Measurements from ENCODE around the gene MYO9A.

MYO9A gene

GRCh38 chr15:72146221-72146620, 28.3 kb upstream of the MYO9A start:
- Histone ChIP-seq H3K4me2 (ENCODE audit: insufficient read depth, low read length) (no peak overlapping the region), H3K4me3 (ENCODE audit: low read depth in 1 of 2, low read length in 2 of 2) (no peak overlapping the region), H2AFZ (ENCODE audit: low read depth, low read length) (no peak overlapping the region), H3K9ac (ENCODE audit: low read depth, low read length) (no peak overlapping the region), H3K79me2 (ENCODE audit: insufficient read depth, low read length) (no peaks in the 10 kb centered on the region), H3K27me3 (ENCODE audit: insufficient read depth, low read length, poor library complexity) (no peaks in the 10 kb centered on the region), H3K27ac (ENCODE audit: low read length) (no peak overlapping the region), H3K9me3 (ENCODE audit: insufficient read depth, low read length, severe bottlenecking) (no peaks in the 10 kb centered on the region), H3K36me3 (ENCODE audit: insufficient read depth, low read length) (no peaks in the 10 kb centered on the region), H3K4me1 (ENCODE audit: insufficient read depth, low read length) (no peaks in the 10 kb centered on the region), H4K20me1 (ENCODE audit: insufficient read depth, low read length) (no peaks in the 10 kb centered on the region)
- no peak for TF ChIP-seq EZH2 (IDR thresholded peaks at IDR 0.05; ENCODE audit: borderline replicate concordance, low read depth, low read length, severe bottlenecking)
- no peak for ATAC-seq (ENCODE audit: insufficient read depth, low read depth)
- no peak for DNase-seq

GRCh38 chr15:72141171-72142084, 23.5 kb upstream of the MYO9A start:
- Histone ChIP-seq H4K20me1 (ENCODE audit: insufficient read depth, low read length) (no peaks in the 10 kb centered on the region), H3K27ac (ENCODE audit: low read length) (no peak overlapping the region), H3K79me2 (ENCODE audit: insufficient read depth, low read length) (no peaks in the 10 kb centered on the region), H3K9me3 (ENCODE audit: insufficient read depth, low read length, severe bottlenecking) (no peaks in the 10 kb centered on the region), H3K36me3 (ENCODE audit: insufficient read depth, low read length) (no peaks in the 10 kb centered on the region), H3K4me1 (ENCODE audit: insufficient read depth, low read length) (no peaks in the 10 kb centered on the region), H3K27me3 (ENCODE audit: insufficient read depth, low read length, poor library complexity) (no peaks in the 10 kb centered on the region), H3K4me2 (ENCODE audit: insufficient read depth, low read length) (no peak overlapping the region), H3K9ac (ENCODE audit: low read depth, low read length) (no peak overlapping the region), H3K4me3 (ENCODE audit: low read depth in 1 of 2, low read length in 2 of 2) (no peak overlapping the region), H2AFZ (ENCODE audit: low read depth, low read length) (no peak overlapping the region)
- no peak for ATAC-seq (ENCODE audit: insufficient read depth, low read depth)
- TF ChIP-seq EZH2 (IDR thresholded peaks at IDR 0.05; ENCODE audit: borderline replicate concordance, low read depth, low read length, severe bottlenecking) (no peak), CTCF (IDR thresholded peaks at IDR 0.05; ENCODE audit: borderline replicate concordance, extremely low read depth, low read length, poor library complexity, severe bottlenecking) (no peak)
- DNase-seq: no peak

- no peak overlapping the region for H3K4me2 ChIP-seq (ENCODE audit: insufficient read depth, low read length)
- no peaks in the 10 kb centered on the region for H3K36me3 ChIP-seq (ENCODE audit: insufficient read depth, low read length)
- H2AFZ ChIP-seq (ENCODE audit: low read depth, low read length): no peak overlapping the region
- no peak overlapping the region for H3K27ac ChIP-seq (ENCODE audit: low read length)
- no peaks in the 10 kb centered on the region for H4K20me1 ChIP-seq (ENCODE audit: insufficient read depth, low read length)
- no peaks in the 10 kb centered on the region for H3K27me3 ChIP-seq (ENCODE audit: insufficient read depth, low read length, poor library complexity)
- no peak for ATAC-seq (ENCODE audit: insufficient read depth, low read depth)
- H3K9ac ChIP-seq (ENCODE audit: low read depth, low read length): no peak overlapping the region
- no peak for DNase-seq
- no peaks in the 10 kb centered on the region for H3K79me2 ChIP-seq (ENCODE audit: insufficient read depth, low read length)
- no peak for TF ChIP-seq EZH2 (IDR thresholded peaks at IDR 0.05; ENCODE audit: borderline replicate concordance, low read depth, low read length, severe bottlenecking)
- H3K4me1 ChIP-seq (ENCODE audit: insufficient read depth, low read length): no peaks in the 10 kb centered on the region
- no peak overlapping the region for H3K4me3 ChIP-seq (ENCODE audit: low read depth in 1 of 2, low read length in 2 of 2)
- no peaks in the 10 kb centered on the region for H3K9me3 ChIP-seq (ENCODE audit: insufficient read depth, low read length, severe bottlenecking)
Measured at GRCh38 chr15:72140088-72140487, 22.1 kb upstream of the MYO9A start.

GRCh38 chr15:72139667-72140066, 21.7 kb upstream of the MYO9A start:
- no peak for DNase-seq
- ATAC-seq (ENCODE audit: insufficient read depth, low read depth): no peak
- Histone ChIP-seq H3K9me3 (ENCODE audit: insufficient read depth, low read length, severe bottlenecking) (no peaks in the 10 kb centered on the region), H3K27me3 (ENCODE audit: insufficient read depth, low read length, poor library complexity) (no peaks in the 10 kb centered on the region), H3K36me3 (ENCODE audit: insufficient read depth, low read length) (no peaks in the 10 kb centered on the region), H2AFZ (ENCODE audit: low read depth, low read length) (no peak overlapping the region), H3K4me1 (ENCODE audit: insufficient read depth, low read length) (no peaks in the 10 kb centered on the region), H3K79me2 (ENCODE audit: insufficient read depth, low read length) (no peaks in the 10 kb centered on the region), H3K4me3 (ENCODE audit: low read depth in 1 of 2, low read length in 2 of 2) (no peak overlapping the region), H3K9ac (ENCODE audit: low read depth, low read length) (no peak overlapping the region), H4K20me1 (ENCODE audit: insufficient read depth, low read length) (no peaks in the 10 kb centered on the region), H3K4me2 (ENCODE audit: insufficient read depth, low read length) (no peak overlapping the region), H3K27ac (ENCODE audit: low read length) (no peak overlapping the region)
- TF ChIP-seq CTCF (IDR thresholded peaks at IDR 0.05; ENCODE audit: borderline replicate concordance, extremely low read depth, low read length, poor library complexity, severe bottlenecking): no peak
- TF ChIP-seq EZH2 (IDR thresholded peaks at IDR 0.05; ENCODE audit: borderline replicate concordance, low read depth, low read length, severe bottlenecking): no peak
